GM12891 (cell line): ENCODE data around the gene MOB3B.

Source experiments
- PAX5 ChIP-seq: IDR thresholded peaks from 2 replicates; pipeline ENCODE4 v1.6.1; 2011; ENCODE audit warnings: low read length, moderate library complexity, mild to moderate bottlenecking; ENCODE audit not compliant: insufficient read depth, severe bottlenecking
- POLR2A ChIP-seq: IDR thresholded peaks from 2 replicates; pipeline ENCODE4 v1.6.1; 2011; ENCODE audit warnings: low read depth, low read length, control low read depth
- POLR2AphosphoS5 ChIP-seq: IDR thresholded peaks from 2 replicates; pipeline ENCODE4 v1.6.1; 2011; ENCODE audit warnings: low read depth, low read length, control low read depth
- POU2F2 ChIP-seq: IDR thresholded peaks from 2 replicates; pipeline ENCODE4 v1.6.1; 2011; ENCODE audit warnings: low read depth, mild to moderate bottlenecking, control low read depth, low read length, moderate library complexity
- SPI1 ChIP-seq: IDR thresholded peaks from 2 replicates; pipeline ENCODE4 v1.6.1; 2011; ENCODE audit warnings: low read depth, low read length, control low read depth
- TAF1 ChIP-seq: IDR thresholded peaks from 2 replicates; pipeline ENCODE4 v1.6.1; 2011; ENCODE audit warnings: low read depth, low read length, control low read depth

DNA sequence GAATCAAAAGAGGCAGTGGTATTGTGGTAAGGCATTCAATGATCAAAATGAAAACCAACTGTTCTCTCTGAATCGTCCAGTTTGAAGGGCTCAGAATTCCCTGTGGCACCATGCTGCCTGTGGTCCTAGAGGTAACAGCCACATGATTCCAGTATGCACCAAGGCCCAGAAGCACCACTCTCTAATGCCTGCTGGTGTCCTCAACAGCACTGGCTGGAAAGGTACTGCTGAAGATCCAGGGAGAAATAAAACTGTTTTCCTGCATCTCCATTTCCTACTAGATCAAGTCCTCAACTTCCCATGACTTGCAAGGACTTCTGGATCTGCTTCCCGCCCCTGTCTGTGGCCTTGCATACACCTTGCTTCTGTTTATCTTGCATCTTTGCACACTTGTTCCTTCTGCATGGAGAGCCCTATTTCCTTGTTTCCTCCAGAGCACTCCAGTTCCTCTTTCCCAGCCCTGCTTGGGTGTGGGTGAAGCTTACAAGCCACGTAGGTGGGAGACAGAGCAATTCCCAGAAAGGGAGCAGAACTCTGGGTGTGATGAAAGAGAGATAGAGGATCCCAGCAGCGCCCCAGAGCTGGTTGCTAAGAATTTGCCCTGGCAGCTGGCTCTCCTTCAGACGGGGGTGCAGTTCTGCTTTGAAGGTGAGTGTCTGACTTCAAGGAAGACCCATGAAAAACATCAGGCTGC, 191.6 kb downstream of the MOB3B start:
- TF ChIP-seq POLR2A (no peak), PAX5 (no peak), SPI1 (no peak), POLR2AphosphoS5 (no peak), TAF1 (no peak), POU2F2 (no peak)
